OCI-LY3 (cell line): ENCODE measurements around the gene NTNG1.

Experiments
- H2AFZ ChIP-seq: fragments of 200-600, 300-600 bp; shearing (Covaris generic); 2 replicates; pipeline ENCODE4 v1.6.0; 2014; ENCODE audit warnings: antibody characterized with exemption, low read depth, low read length
- H3K27ac ChIP-seq: fragments of 200-600, 300-600 bp; sonication (generic); 2 replicates; pipeline ENCODE4 v1.5.1; 2014; ENCODE audit warnings: mild to moderate bottlenecking, low read length, moderate library complexity, mixed read lengths
- H3K27me3 ChIP-seq: fragments of 200-600, 300-600 bp; sonication (generic); 2 replicates; pipeline ENCODE4 v1.6.1; 2014; ENCODE audit warnings: low read depth, low read length, mixed read lengths
- H3K36me3 ChIP-seq: fragments of 200-600, 300-600 bp; sonication (generic); replicated peaks from 2 replicates; pipeline ENCODE3; 2014; ENCODE audit warnings: low read depth, low read length, mixed read lengths
- H3K4me1 ChIP-seq: fragments of 300-600, 200-600 bp; sonication (generic); 2 replicates; pipeline ENCODE4 v1.6.1; 2014; ENCODE audit warnings: low read length, mixed read lengths
- H3K4me2 ChIP-seq: fragments of 200-600, 300-600 bp; sonication (generic); 2 replicates; pipeline ENCODE4 v1.6.1; 2014; ENCODE audit warnings: low read length, mixed read lengths
- H3K4me3 ChIP-seq: fragments of 300-600, 200-600 bp; sonication (generic); 2 replicates; pipeline ENCODE4 v1.5.1; 2014; ENCODE audit warnings: antibody characterized with exemption, mild to moderate bottlenecking, low read length, moderate library complexity
- H3K79me2 ChIP-seq: fragments of 300-600, 200-600 bp; shearing (Covaris generic); 2 replicates; pipeline ENCODE4 v1.6.1; 2014; ENCODE audit warnings: mild to moderate bottlenecking, low read length, mixed read lengths
- H3K9ac ChIP-seq: fragments of 300-600, 200-600 bp; shearing (Covaris generic); 2 replicates; pipeline ENCODE4 v1.6.0; 2014; ENCODE audit warnings: mild to moderate bottlenecking, low read length, moderate library complexity
- H3K9me3 ChIP-seq: fragments of 200-600, 300-600 bp; shearing (Covaris generic); 2 replicates; pipeline ENCODE4 v1.6.1; 2014; ENCODE audit warnings: low read length, mixed read lengths; ENCODE audit not compliant: insufficient read depth
- H4K20me1 ChIP-seq: fragments of 200-600, 300-600 bp; sonication (generic); 2 replicates; pipeline ENCODE4 v1.6.1; 2016; ENCODE audit warnings: low read length, mixed read lengths; ENCODE audit not compliant: insufficient read depth
- CTCF ChIP-seq: fragments of 200-600, 300-600 bp; sonication (generic); IDR thresholded peaks from 2 replicates; pipeline ENCODE4 v1.5.1; 2014; ENCODE audit warnings: antibody characterized with exemption, low read length, low read depth
- EZH2phosphoT487 ChIP-seq: fragments of 200-600 bp; shearing (Covaris generic); IDR thresholded peaks from 2 replicates; pipeline ENCODE4 v1.6.1; 2018; ENCODE audit warnings: antibody characterized with exemption, mixed run types, low read depth

NTNG1 gene

GRCh38 chr1:107449326-107449725, 308.5 kb downstream of the NTNG1 start:
- peak overlapping the region; percentile 55 for H3K4me3 ChIP-seq
- peak overlapping the region; percentile 99 for H3K4me2 ChIP-seq
- peaks cover 4% of the 10 kb centered on the region for H3K36me3 ChIP-seq
- no peak overlapping the region for H2AFZ ChIP-seq
- no peaks in the 10 kb centered on the region for H4K20me1 ChIP-seq
- peak overlapping the region; percentile 96; the same call in 1 of the 2 replicates for H3K9ac ChIP-seq
- H3K27ac ChIP-seq = peak overlapping the region; percentile 100
- no peaks in the 10 kb centered on the region for H3K9me3 ChIP-seq
- TF ChIP-seq EZH2phosphoT487 = no peak
- TF ChIP-seq CTCF = no peak
- H3K27me3 ChIP-seq = no peaks in the 10 kb centered on the region
- no peaks in the 10 kb centered on the region for H3K79me2 ChIP-seq
- H3K4me1 ChIP-seq = peaks cover 51% of the 10 kb centered on the region

DNA sequence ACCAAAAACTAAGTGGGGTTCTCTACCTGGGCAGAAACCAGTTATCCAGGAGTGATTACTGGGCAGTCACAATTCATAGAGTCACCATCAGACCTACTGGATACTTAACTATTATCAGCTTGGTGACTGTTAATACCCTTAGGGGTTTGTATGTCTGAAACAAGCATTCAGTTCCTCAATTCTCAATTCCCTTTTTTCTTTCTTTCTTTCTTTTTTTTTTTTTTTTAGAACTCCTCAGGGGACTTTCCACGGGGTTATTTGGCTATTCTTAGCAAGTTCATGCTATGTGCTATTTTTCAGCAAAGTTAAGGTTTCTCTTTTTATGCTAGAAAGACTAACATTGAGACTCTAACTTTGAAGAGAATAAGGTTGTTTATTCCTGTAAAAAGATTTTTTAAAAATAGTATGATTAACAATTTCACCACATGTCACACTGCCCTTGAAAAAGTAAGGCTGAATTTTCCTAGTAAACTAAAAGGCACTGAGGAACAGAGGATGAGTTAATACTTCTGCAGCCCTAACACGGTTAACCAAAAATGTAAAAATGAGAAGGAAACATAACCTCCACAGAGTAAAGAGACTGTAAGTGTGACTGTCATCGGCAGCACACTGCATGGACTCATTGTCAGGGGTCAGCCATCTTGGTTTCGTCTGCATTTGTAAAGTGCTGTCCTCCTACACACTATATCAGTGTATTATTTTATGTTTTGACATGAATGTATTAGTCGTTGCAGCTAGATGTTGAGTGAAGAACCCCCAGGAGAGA, 310.2 kb downstream of the NTNG1 start:
- peak overlapping the region; percentile 84 for H2AFZ ChIP-seq
- H3K4me2 ChIP-seq = peak overlapping the region; percentile 99
- no peaks in the 10 kb centered on the region for H4K20me1 ChIP-seq

GRCh38 chr1:107451715-107452114, 310.9 kb downstream of the NTNG1 start:
- H4K20me1 ChIP-seq = no peaks in the 10 kb centered on the region
- peaks cover 51% of the 10 kb centered on the region for H3K4me1 ChIP-seq
- H3K36me3 ChIP-seq = peaks cover 4% of the 10 kb centered on the region
- no peaks in the 10 kb centered on the region for H3K9me3 ChIP-seq
- H3K4me2 ChIP-seq = peak overlapping the region; percentile 99
- no peaks in the 10 kb centered on the region for H3K27me3 ChIP-seq
- TF ChIP-seq EZH2phosphoT487 (no peak), CTCF (no peak)
- no peaks in the 10 kb centered on the region for H3K79me2 ChIP-seq
- peak overlapping the region; percentile 100 for H3K27ac ChIP-seq
- peak overlapping the region; percentile 84 for H2AFZ ChIP-seq
- H3K4me3 ChIP-seq = peak overlapping the region; percentile 78
- peak overlapping the region; percentile 96 for H3K9ac ChIP-seq

More for the DNA sequence above, 310.2 kb downstream of the NTNG1 start:
- peaks cover 51% of the 10 kb centered on the region for H3K4me1 ChIP-seq
- no peak for TF ChIP-seq CTCF
- TF ChIP-seq EZH2phosphoT487 = no peak
- peak overlapping the region; percentile 78 for H3K4me3 ChIP-seq
- H3K27ac ChIP-seq = peak overlapping the region; percentile 100
- no peaks in the 10 kb centered on the region for H3K79me2 ChIP-seq
- no peaks in the 10 kb centered on the region for H3K27me3 ChIP-seq
- H3K36me3 ChIP-seq = peaks cover 4% of the 10 kb centered on the region
- no peaks in the 10 kb centered on the region for H3K9me3 ChIP-seq
- peak overlapping the region; percentile 96 for H3K9ac ChIP-seq

GRCh38 chr1:107454791-107455190, 314.0 kb downstream of the NTNG1 start:
- no peaks in the 10 kb centered on the region for H3K79me2 ChIP-seq
- no peaks in the 10 kb centered on the region for H3K27me3 ChIP-seq

More at GRCh38 chr1:107454791-107455190, 314.0 kb downstream of the NTNG1 start:
- Histone ChIP-seq H3K4me1 (peaks cover 48% of the 10 kb centered on the region), H4K20me1 (no peaks in the 10 kb centered on the region), H3K9me3 (no peaks in the 10 kb centered on the region), H3K9ac (no peak overlapping the region), H3K36me3 (peaks cover 4% of the 10 kb centered on the region), H2AFZ (no peak overlapping the region), H3K4me3 (no peak overlapping the region), H3K27ac (no peak overlapping the region), H3K4me2 (no peak overlapping the region)
- TF ChIP-seq CTCF (no peak), EZH2phosphoT487 (no peak)
